HepG2 (cell line): ENCODE measurements around the gene PLIN4. TPM values are rescaled to one million over a fixed set of nuclear protein-coding genes. Genes with fewer than 3 reads are reported as not detected.

Source experiments
- AKAP8 ChIP-seq: sonication (generic); formaldehyde crosslinking; IDR thresholded peaks from 2 replicates; pipeline ENCODE4 v1.5.1; 2020; ENCODE audit warnings: mild to moderate bottlenecking, missing genetic modification reagents
- ARID2 ChIP-seq: sonication (generic); formaldehyde crosslinking; IDR thresholded peaks from 2 replicates; pipeline ENCODE4 v1.8.1; 2022; ENCODE audit warnings: mild to moderate bottlenecking, missing genetic modification reagents, borderline replicate concordance
- CBFB ChIP-seq: sonication (generic); formaldehyde crosslinking; IDR thresholded peaks from 2 replicates; pipeline ENCODE4 v1.4.0; 2020; ENCODE audit warnings: missing genetic modification reagents
- CBX1 ChIP-seq: IDR thresholded peaks from one replicate; pipeline ENCODE4 v1.6.1; 2016; ENCODE audit warnings: antibody characterized with exemption, low read depth
- CBX2 ChIP-seq, 2 experiments: fragments of 200-600 bp in 1 of 2; sonication (generic); formaldehyde crosslinking in 1 of 2; IDR thresholded peaks; 2 replicates each; pipeline versions ENCODE4 v1.7.0 to v1.8.1; 2018 to 2022; ENCODE audit warnings: low read depth in 2 of 2, low read length in 1 of 2, mild to moderate bottlenecking in 1 of 2, missing genetic modification reagents in 1 of 2
- CHD2 ChIP-seq: IDR thresholded peaks from 2 replicates; pipeline ENCODE4 v1.6.1; 2011; ENCODE audit warnings: low read depth, low read length, improper control_type of control experiment
- GZF1 ChIP-seq: sonication (generic); formaldehyde crosslinking; IDR thresholded peaks from 2 replicates; pipeline ENCODE4 v1.5.1; 2020; ENCODE audit warnings: mild to moderate bottlenecking, missing genetic modification reagents
- KDM3A ChIP-seq: IDR thresholded peaks from 2 replicates; pipeline ENCODE4 v1.6.1; 2018; ENCODE audit warnings: low read depth, missing compliant biosample characterization
- KDM5A ChIP-seq: fragments of 200-600 bp; sonication (generic); IDR thresholded peaks from 2 replicates; pipeline ENCODE4 v1.7.0; 2018; ENCODE audit warnings: antibody characterized with exemption, mild to moderate bottlenecking, low read length, borderline replicate concordance
- SIN3A ChIP-seq: IDR thresholded peaks from 2 replicates; pipeline ENCODE4 v1.6.1; 2011; ENCODE audit warnings: low read depth, mild to moderate bottlenecking, control low read depth, low read length, borderline replicate concordance
- SP1 ChIP-seq, 2 experiments: fragments of 450-650 bp in 1 of 2; sonication (generic) in 1 of 2; formaldehyde crosslinking in 1 of 2; IDR thresholded peaks; 2 replicates each; pipeline versions ENCODE4 v1.4.0 to v1.6.1; 2016 to 2020; ENCODE audit warnings: missing genetic modification reagents in 1 of 2
- XRCC5 ChIP-seq: fragments of 200-400 bp; formaldehyde crosslinking; optimal IDR thresholded peaks from 2 replicates; pipeline ENCODE3; 2017; ENCODE audit warnings: mild to moderate bottlenecking, low read length
- ZNF20 ChIP-seq: sonication (generic); formaldehyde crosslinking; IDR thresholded peaks from 2 replicates; pipeline ENCODE4 v1.4.0; 2020; ENCODE audit warnings: mild to moderate bottlenecking, moderate library complexity, missing genetic modification reagents
- ZNF354B ChIP-seq: sonication (generic); formaldehyde crosslinking; IDR thresholded peaks from 2 replicates; pipeline ENCODE4 v1.8.0; 2022; ENCODE audit warnings: mild to moderate bottlenecking, missing genetic modification reagents
- ZNF441 ChIP-seq: sonication (generic); formaldehyde crosslinking; IDR thresholded peaks from 2 replicates; pipeline ENCODE4 v1.7.0; 2021; ENCODE audit warnings: missing genetic modification reagents, borderline replicate concordance
- ZNF569 ChIP-seq: sonication (generic); formaldehyde crosslinking; IDR thresholded peaks from 2 replicates; pipeline ENCODE4 v1.5.0; 2020; ENCODE audit warnings: mild to moderate bottlenecking, missing genetic modification reagents, moderate library complexity, borderline replicate concordance
- polyA plus RNA-seq, 8 experiments: library from polyadenylated mRNA; depleted of rRNA in 3 of 8; stranded (reverse) in 7 of 8; unstranded in 1 of 8; fragments of >200 nt; fragmentation: Illumina TruSeq in 4 of 8; extraction: Trizol in 4 of 8; gene quantifications; 2 replicates each; pipeline versions ENCODE4 v1.2.1 to v1.2.3, GENCODE V29; 2011 to 2016; ENCODE audit warnings: low read depth in 4 of 8, missing spikeins in 1 of 8, mixed read lengths in 1 of 8; ENCODE audit not compliant: insufficient read depth in 1 of 8
- total RNA-seq, 5 experiments: library from RNA; depleted of rRNA; stranded (reverse); fragments of >200 nt; fragmentation: Illumina TruSeq; extraction: Trizol; gene quantifications; 2 replicates each; pipeline ENCODE4 v1.2.3, GENCODE V29; 2016; ENCODE audit warnings: low read depth in 1 of 5
- TF ChIP-seq, protein P1 (sequence below): sonication (generic); formaldehyde crosslinking; IDR thresholded peaks from 2 replicates; pipeline ENCODE4 v1.5.1; 2020; ENCODE audit warnings: missing genetic modification reagents, mild to moderate bottlenecking, borderline replicate concordance
- TF ChIP-seq, protein P2 (sequence below): sonication (generic); formaldehyde crosslinking; IDR thresholded peaks from 2 replicates; pipeline ENCODE4 v1.4.0; 2020; ENCODE audit warnings: mild to moderate bottlenecking, missing genetic modification reagents
- TF ChIP-seq, protein P3 (sequence below): sonication (generic); formaldehyde crosslinking; IDR thresholded peaks from 2 replicates; pipeline ENCODE4 v1.4.0; 2020; ENCODE audit warnings: missing genetic modification reagents

PLIN4 gene
- total and polyA plus RNA-seq, 2 of the 13 experiments (the other 11 are each of a cell fraction or from before 2014, with no cell fraction given): 1.1 to 1.3 TPM

DNA sequence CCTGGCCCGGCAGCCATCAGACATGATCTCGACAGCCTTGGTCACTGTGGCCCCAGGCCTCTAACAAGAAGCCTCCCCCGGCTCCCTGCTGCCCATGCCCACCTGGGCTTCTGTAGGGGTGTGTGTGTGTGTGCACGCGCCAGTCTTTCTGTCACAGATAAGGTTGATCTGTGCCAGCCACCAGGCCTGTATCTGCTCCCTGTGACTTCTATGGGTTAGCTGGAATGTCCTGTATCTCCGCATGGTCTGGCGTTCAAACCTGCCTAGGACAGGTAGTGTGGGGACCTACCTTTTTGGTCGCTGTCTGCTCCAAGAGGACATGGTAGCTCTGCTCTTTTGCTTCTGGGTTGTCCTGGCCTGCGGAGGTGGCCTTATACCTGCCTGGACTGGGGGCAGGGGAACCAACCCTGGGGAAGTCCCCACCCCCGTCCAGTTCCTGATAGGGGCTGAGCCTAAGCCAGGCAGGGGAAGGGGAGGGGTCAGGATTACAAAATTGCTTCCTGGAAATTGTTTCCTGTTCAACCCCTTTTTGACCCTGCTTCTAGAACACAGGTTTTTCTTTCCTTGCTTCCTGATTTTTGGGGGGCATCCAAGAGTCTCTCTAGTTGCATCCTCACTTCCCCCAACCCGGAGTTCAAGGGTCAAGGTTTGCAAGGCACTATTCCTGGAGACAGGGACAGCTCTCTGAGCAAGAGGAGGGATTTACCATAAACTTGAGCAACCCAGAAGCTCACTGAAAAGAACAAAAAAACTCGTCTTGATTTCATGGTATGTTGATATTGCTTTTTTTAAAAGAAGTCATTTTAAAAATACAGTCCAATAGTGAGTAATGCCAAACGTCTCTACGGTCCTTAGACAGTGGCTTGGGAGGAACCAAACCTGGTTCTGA is 21.7 kb upstream of the PLIN4 start, which contains the start of gene LRG1 (continued):
- TF ChIP-seq SP1 (IDR thresholded peaks at IDR 0.05) (no peak), SP1 (CRISPR knock-in tag; IDR thresholded peaks at IDR 0.05) (peak; percentile 54; the same call in 1 of the 2 replicates), GZF1 (CRISPR knock-in tag) (no peak), ARID2 (CRISPR knock-in tag) (no peak), CBFB (CRISPR knock-in tag) (no peak), ZNF569 (CRISPR knock-in tag) (no peak), AKAP8 (CRISPR knock-in tag) (no peak), ZNF20 (CRISPR knock-in tag) (no peak), CBX1 (peak; percentile 63), ZNF441 (CRISPR knock-in tag) (no peak), KDM5A (no peak; the same call in 1 of the 2 replicates), CHD2 (no peak), XRCC5 (no peak), KDM3A (0 out of 2 replicates have a peak, but pooled peaks have one; percentile 26), SIN3A (no peak), ZNF354B (CRISPR knock-in tag) (no peak), CBX2 (IDR thresholded peaks at IDR 0.05; ENCODE audit: low read depth, low read length) (no peak), CBX2 (CRISPR knock-in tag; IDR thresholded peaks at IDR 0.05; ENCODE audit: low read depth) (no peak)
- TF ChIP-seq, protein P1, sequence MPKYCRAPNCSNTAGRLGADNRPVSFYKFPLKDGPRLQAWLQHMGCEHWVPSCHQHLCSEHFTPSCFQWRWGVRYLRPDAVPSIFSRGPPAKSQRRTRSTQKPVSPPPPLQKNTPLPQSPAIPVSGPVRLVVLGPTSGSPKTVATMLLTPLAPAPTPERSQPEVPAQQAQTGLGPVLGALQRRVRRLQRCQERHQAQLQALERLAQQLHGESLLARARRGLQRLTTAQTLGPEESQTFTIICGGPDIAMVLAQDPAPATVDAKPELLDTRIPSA: no peak
- TF ChIP-seq, protein P2, sequence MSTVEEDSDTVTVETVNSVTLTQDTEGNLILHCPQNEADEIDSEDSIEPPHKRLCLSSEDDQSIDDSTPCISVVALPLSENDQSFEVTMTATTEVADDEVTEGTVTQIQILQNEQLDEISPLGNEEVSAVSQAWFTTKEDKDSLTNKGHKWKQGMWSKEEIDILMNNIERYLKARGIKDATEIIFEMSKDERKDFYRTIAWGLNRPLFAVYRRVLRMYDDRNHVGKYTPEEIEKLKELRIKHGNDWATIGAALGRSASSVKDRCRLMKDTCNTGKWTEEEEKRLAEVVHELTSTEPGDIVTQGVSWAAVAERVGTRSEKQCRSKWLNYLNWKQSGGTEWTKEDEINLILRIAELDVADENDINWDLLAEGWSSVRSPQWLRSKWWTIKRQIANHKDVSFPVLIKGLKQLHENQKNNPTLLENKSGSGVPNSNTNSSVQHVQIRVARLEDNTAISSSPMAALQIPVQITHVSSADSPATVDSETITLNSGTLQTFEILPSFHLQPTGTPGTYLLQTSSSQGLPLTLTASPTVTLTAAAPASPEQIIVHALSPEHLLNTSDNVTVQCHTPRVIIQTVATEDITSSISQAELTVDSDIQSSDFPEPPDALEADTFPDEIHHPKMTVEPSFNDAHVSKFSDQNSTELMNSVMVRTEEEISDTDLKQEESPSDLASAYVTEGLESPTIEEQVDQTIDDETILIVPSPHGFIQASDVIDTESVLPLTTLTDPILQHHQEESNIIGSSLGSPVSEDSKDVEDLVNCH (CRISPR knock-in tag): no peak
- TF ChIP-seq, protein P3, sequence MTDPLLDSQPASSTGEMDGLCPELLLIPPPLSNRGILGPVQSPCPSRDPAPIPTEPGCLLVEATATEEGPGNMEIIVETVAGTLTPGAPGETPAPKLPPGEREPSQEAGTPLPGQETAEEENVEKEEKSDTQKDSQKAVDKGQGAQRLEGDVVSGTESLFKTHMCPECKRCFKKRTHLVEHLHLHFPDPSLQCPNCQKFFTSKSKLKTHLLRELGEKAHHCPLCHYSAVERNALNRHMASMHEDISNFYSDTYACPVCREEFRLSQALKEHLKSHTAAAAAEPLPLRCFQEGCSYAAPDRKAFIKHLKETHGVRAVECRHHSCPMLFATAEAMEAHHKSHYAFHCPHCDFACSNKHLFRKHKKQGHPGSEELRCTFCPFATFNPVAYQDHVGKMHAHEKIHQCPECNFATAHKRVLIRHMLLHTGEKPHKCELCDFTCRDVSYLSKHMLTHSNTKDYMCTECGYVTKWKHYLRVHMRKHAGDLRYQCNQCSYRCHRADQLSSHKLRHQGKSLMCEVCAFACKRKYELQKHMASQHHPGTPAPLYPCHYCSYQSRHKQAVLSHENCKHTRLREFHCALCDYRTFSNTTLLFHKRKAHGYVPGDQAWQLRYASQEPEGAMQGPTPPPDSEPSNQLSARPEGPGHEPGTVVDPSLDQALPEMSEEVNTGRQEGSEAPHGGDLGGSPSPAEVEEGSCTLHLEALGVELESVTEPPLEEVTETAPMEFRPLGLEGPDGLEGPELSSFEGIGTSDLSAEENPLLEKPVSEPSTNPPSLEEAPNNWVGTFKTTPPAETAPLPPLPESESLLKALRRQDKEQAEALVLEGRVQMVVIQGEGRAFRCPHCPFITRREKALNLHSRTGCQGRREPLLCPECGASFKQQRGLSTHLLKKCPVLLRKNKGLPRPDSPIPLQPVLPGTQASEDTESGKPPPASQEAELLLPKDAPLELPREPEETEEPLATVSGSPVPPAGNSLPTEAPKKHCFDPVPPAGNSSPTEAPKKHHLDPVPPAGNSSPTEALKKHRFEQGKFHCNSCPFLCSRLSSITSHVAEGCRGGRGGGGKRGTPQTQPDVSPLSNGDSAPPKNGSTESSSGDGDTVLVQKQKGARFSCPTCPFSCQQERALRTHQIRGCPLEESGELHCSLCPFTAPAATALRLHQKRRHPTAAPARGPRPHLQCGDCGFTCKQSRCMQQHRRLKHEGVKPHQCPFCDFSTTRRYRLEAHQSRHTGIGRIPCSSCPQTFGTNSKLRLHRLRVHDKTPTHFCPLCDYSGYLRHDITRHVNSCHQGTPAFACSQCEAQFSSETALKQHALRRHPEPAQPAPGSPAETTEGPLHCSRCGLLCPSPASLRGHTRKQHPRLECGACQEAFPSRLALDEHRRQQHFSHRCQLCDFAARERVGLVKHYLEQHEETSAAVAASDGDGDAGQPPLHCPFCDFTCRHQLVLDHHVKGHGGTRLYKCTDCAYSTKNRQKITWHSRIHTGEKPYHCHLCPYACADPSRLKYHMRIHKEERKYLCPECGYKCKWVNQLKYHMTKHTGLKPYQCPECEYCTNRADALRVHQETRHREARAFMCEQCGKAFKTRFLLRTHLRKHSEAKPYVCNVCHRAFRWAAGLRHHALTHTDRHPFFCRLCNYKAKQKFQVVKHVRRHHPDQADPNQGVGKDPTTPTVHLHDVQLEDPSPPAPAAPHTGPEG (CRISPR knock-in tag): no peak; the same call in 1 of the 2 replicates
